ENCODE data around the gene TLE4. TPM values are rescaled to one million over a fixed set of nuclear protein-coding genes. Genes with fewer than 3 reads are reported as not detected.

The TLE4 gene
- total and polyA plus RNA-seq, 2 donors (not counting 1 experiment from before 2014, with no cell fraction given): 34.7 to 57.3 TPM

GRCh38 chr9:79667817-79668436 is 96.2 kb downstream of the TLE4 start:
- Mint-ChIP-seq H3K4me1 (peaks cover 44% of the 10 kb centered on the region), H3K27me3 (no peaks in the 10 kb centered on the region), H3K9me3 (ENCODE audit: insufficient read depth) (no peaks in the 10 kb centered on the region), H3K27ac (no peak overlapping the region), H3K4me3 (no peak overlapping the region)
- Histone ChIP-seq H4K20me1 (ENCODE audit: control insufficient read depth, insufficient read depth, low read length, poor library complexity, severe bottlenecking) (no peaks in the 10 kb centered on the region), H2AFZ (ENCODE audit: insufficient read depth, low read depth, low read length, poor library complexity, severe bottlenecking) (no peak overlapping the region), H3K4me3 (ENCODE audit: control extremely low read depth in 1 of 5, extremely low read depth in 1 of 5, insufficient read depth in 1 of 5, low read depth in 2 of 5, low read length in 4 of 5) (no peak overlapping the region), H3K4me1 (ENCODE audit: control insufficient read depth in 2 of 2, insufficient read depth in 2 of 2, low read length in 2 of 2) (peaks cover 9 to 11% of the 10 kb centered on the region in 2 donors), H3K79me2 (ENCODE audit: control insufficient read depth, insufficient read depth, low read length) (no peaks in the 10 kb centered on the region), H3K36me3 (replicated peaks in 1 of 2; ENCODE audit: control extremely low read depth in 1 of 2, control insufficient read depth in 1 of 2, extremely low read depth in 1 of 2, insufficient read depth in 2 of 2, low read length in 1 of 2) (peaks cover 0 to 9% of the 10 kb centered on the region in 2 experiments), H3K9ac (ENCODE audit: low read length) (no peak overlapping the region), H3K27me3 (replicated peaks in 1 of 4; ENCODE audit: control extremely low read depth in 1 of 4, control insufficient read depth in 3 of 4, insufficient read depth in 4 of 4, low read length in 3 of 4) (no peaks in the 10 kb centered on the region), H3K4me2 (replicated peaks; ENCODE audit: low read depth, low read length, poor library complexity, severe bottlenecking) (no peak overlapping the region), H3K9me3 (ENCODE audit: control extremely low read depth in 1 of 3, control insufficient read depth in 2 of 3, insufficient read depth in 1 of 3, low read length in 2 of 3) (no peaks in the 10 kb centered on the region), H3K27ac (ENCODE audit: low read length in 2 of 2) (no peak overlapping the region)
- no peak for ATAC-seq (ENCODE audit: low read depth)
- TF ChIP-seq, protein P1, sequence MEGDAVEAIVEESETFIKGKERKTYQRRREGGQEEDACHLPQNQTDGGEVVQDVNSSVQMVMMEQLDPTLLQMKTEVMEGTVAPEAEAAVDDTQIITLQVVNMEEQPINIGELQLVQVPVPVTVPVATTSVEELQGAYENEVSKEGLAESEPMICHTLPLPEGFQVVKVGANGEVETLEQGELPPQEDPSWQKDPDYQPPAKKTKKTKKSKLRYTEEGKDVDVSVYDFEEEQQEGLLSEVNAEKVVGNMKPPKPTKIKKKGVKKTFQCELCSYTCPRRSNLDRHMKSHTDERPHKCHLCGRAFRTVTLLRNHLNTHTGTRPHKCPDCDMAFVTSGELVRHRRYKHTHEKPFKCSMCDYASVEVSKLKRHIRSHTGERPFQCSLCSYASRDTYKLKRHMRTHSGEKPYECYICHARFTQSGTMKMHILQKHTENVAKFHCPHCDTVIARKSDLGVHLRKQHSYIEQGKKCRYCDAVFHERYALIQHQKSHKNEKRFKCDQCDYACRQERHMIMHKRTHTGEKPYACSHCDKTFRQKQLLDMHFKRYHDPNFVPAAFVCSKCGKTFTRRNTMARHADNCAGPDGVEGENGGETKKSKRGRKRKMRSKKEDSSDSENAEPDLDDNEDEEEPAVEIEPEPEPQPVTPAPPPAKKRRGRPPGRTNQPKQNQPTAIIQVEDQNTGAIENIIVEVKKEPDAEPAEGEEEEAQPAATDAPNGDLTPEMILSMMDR (IDR thresholded peaks at IDR 0.05): no peak
- TF ChIP-seq EZH2 (IDR thresholded peaks at IDR 0.05; ENCODE audit: borderline replicate concordance, insufficient read depth, low read depth, low read length, poor library complexity, severe bottlenecking): no peak
- 95% methylated on average over 8 of the region's 9 CpGs for WGBS (ENCODE audit: insufficient coverage)
- CTCF ChIA-PET: no interaction called here
- no peak for DNase-seq
- POLR2A ChIA-PET: no interaction called here
- intact Hi-C loops (cut with micrococcal nuclease): no loop called here

DNA sequence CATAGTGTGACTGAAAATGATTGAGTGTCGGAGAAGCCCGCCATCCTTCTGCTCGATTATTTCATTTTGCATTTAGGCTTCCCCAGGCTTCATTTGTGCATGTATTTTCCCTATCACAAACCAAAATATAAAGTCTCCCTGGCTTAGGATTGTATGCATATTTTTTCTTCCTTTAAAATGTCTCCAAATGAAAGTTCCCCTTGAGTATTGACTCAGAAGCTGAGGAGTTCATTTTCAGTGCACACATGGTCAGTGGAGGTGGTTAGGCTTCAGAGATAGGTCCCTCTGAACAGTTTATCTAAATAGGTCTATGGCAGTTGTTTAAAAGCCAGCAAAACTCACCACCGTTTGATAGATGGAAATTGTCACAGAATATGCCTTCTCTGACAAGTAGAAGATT is 97.2 kb downstream of the TLE4 start:
- no peak overlapping the region for H3K27ac Mint-ChIP-seq
- peaks cover 46% of the 10 kb centered on the region for H3K4me1 Mint-ChIP-seq
- no CpG with 5 or more reads among the region's 4 CpGs for WGBS (ENCODE audit: insufficient coverage)
- no peaks in the 10 kb centered on the region for H3K9me3 Mint-ChIP-seq (ENCODE audit: insufficient read depth)
- TF ChIP-seq, protein P1 (IDR thresholded peaks at IDR 0.05): no peak
- no peak for TF ChIP-seq EZH2 (IDR thresholded peaks at IDR 0.05; ENCODE audit: borderline replicate concordance, insufficient read depth, low read depth, low read length, poor library complexity, severe bottlenecking)
- ChIA-PET POLR2A (interaction anchor here (0.6 kb wide), 1 partner anchor 44 kb away, joined by 5 read pairs; no protein-coding TSS in a partner anchor), CTCF (no interaction called here)
- DNase-seq (no peak), ATAC-seq (ENCODE audit: low read depth) (no peak)
- Histone ChIP-seq H3K9ac (ENCODE audit: low read length) (no peak overlapping the region), H3K4me3 (ENCODE audit: control extremely low read depth in 1 of 5, extremely low read depth in 1 of 5, insufficient read depth in 1 of 5, low read depth in 2 of 5, low read length in 4 of 5) (no peak overlapping the region), H3K27ac (ENCODE audit: low read length in 2 of 2) (no peak overlapping the region), H3K4me2 (replicated peaks; ENCODE audit: low read depth, low read length, poor library complexity, severe bottlenecking) (no peak overlapping the region), H3K36me3 (replicated peaks in 1 of 2; ENCODE audit: control extremely low read depth in 1 of 2, control insufficient read depth in 1 of 2, extremely low read depth in 1 of 2, insufficient read depth in 2 of 2, low read length in 1 of 2) (peaks cover 0 to 9% of the 10 kb centered on the region in 2 experiments), H3K9me3 (ENCODE audit: control extremely low read depth in 1 of 3, control insufficient read depth in 2 of 3, insufficient read depth in 1 of 3, low read length in 2 of 3) (no peaks in the 10 kb centered on the region), H3K79me2 (ENCODE audit: control insufficient read depth, insufficient read depth, low read length) (no peaks in the 10 kb centered on the region), H3K4me1 (ENCODE audit: control insufficient read depth in 2 of 2, insufficient read depth in 2 of 2, low read length in 2 of 2) (peaks cover 17 to 19% of the 10 kb centered on the region in 2 donors), H3K27me3 (replicated peaks in 1 of 4; ENCODE audit: control extremely low read depth in 1 of 4, control insufficient read depth in 3 of 4, insufficient read depth in 4 of 4, low read length in 3 of 4) (no peaks in the 10 kb centered on the region), H2AFZ (ENCODE audit: insufficient read depth, low read depth, low read length, poor library complexity, severe bottlenecking) (no peak overlapping the region), H4K20me1 (ENCODE audit: control insufficient read depth, insufficient read depth, low read length, poor library complexity, severe bottlenecking) (no peaks in the 10 kb centered on the region)
- H3K27me3 Mint-ChIP-seq: no peaks in the 10 kb centered on the region
- intact Hi-C loops (cut with micrococcal nuclease): no loop called here
- no peak overlapping the region for H3K4me3 Mint-ChIP-seq

Data from B cell (primary cell).